ENCODE data around the gene HMGN2. TPM values are rescaled to one million over a fixed set of nuclear protein-coding genes. Genes with fewer than 3 reads are reported as not detected.
A peak's percentile ranks its signal among the peaks of the same experiment; 100 is the strongest.

Gene HMGN2
- total and polyA plus RNA-seq, 2 of the 13 experiments (the other 11 are each of a cell fraction or from before 2014, with no cell fraction given), result 63.4 to 343 TPM

DNA sequence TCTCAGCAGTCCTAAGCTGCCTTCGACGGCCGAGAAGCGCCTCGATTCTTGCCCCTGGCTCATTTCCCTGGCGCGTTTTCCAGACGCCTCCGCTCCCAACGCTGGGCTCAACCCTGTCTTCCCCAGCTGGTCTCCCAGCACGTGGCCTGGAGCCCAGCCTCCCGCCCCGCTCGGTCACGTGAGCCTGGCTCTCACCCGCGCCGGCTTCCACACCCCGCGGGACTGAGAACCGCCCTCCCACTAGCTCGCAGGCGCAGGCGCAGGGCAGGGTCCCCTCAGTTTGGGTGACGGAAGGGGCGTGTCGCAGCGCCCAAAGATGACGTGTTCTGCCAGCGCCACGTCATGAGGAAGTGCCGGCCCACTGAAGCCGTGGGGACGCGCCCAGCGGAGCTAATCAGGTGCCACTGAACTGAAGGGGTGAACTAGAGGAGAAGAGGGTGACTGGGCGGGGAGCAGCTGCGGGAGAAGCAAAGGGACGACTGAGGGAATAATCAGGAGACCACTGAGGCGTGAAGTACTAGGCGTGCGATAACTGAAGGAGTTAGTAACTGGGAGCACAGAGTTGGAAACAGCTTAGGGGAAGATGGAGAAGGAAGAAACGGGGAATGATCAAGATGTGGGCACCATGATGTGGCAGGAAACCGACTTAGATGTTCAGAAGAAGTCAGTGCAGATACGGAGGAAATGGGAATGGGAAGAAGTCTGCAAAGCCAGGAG is 40.1 kb upstream of the HMGN2 start, which contains the start of gene DHDDS (continued):
- TF ChIP-seq CHCHD3 (CRISPR knock-in tag; IDR thresholded peaks at IDR 0.05) (peak; percentile 93), SUZ12 (IDR thresholded peaks at IDR 0.05; ENCODE audit: low read depth, low read length) (no peak), NPAS2 (CRISPR knock-in tag; IDR thresholded peaks at IDR 0.05; ENCODE audit: borderline replicate concordance) (no peak), ZNF570 (CRISPR knock-in tag; IDR thresholded peaks at IDR 0.05; ENCODE audit: borderline replicate concordance) (no peak), RARG (CRISPR knock-in tag; IDR thresholded peaks at IDR 0.05; ENCODE audit: low read depth) (no peak), ZKSCAN1 (IDR thresholded peaks at IDR 0.05; ENCODE audit: low read length) (0 out of 2 replicates have a peak, but pooled peaks have one; percentile 16), GLI4 (CRISPR knock-in tag; IDR thresholded peaks at IDR 0.05; ENCODE audit: borderline replicate concordance) (peak; percentile 89; the same call in 1 of the 2 replicates), SRF (IDR thresholded peaks at IDR 0.05; ENCODE audit: low read depth, low read length) (peak; percentile 85), ZNF567 (CRISPR knock-in tag; IDR thresholded peaks at IDR 0.05; ENCODE audit: borderline replicate concordance) (peak; percentile 96; the same call in 1 of the 2 replicates), ZFP62 (CRISPR knock-in tag; IDR thresholded peaks at IDR 0.05) (no peak), SIN3B (IDR thresholded peaks at IDR 0.05; ENCODE audit: low read length) (peak; percentile 84), ZNF460 (CRISPR knock-in tag; IDR thresholded peaks at IDR 0.05; ENCODE audit: borderline replicate concordance) (no peak), PHF20 (CRISPR knock-in tag; IDR thresholded peaks at IDR 0.05) (peak; percentile 99), SP4 (CRISPR knock-in tag; IDR thresholded peaks at IDR 0.05) (peak; percentile 100), ZNF256 (CRISPR knock-in tag; conservative IDR thresholded peaks at IDR 0.05) (peak; percentile 93), HNF4A (CRISPR knock-in tag; IDR thresholded peaks at IDR 0.05) (0 out of 2 replicates have a peak, but pooled peaks have one; percentile 21), ZNF225 (CRISPR knock-in tag; IDR thresholded peaks at IDR 0.05) (no peak; the same call in 1 of the 2 replicates), ZNF484 (CRISPR knock-in tag; IDR thresholded peaks at IDR 0.05; ENCODE audit: borderline replicate concordance, low read depth) (0 out of 2 replicates have a peak, but pooled peaks have one; percentile 69), ZNF569 (CRISPR knock-in tag; IDR thresholded peaks at IDR 0.05; ENCODE audit: borderline replicate concordance) (no peak)
- TF ChIP-seq, protein P1, sequence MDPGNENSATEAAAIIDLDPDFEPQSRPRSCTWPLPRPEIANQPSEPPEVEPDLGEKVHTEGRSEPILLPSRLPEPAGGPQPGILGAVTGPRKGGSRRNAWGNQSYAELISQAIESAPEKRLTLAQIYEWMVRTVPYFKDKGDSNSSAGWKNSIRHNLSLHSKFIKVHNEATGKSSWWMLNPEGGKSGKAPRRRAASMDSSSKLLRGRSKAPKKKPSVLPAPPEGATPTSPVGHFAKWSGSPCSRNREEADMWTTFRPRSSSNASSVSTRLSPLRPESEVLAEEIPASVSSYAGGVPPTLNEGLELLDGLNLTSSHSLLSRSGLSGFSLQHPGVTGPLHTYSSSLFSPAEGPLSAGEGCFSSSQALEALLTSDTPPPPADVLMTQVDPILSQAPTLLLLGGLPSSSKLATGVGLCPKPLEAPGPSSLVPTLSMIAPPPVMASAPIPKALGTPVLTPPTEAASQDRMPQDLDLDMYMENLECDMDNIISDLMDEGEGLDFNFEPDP (CRISPR knock-in tag; conservative IDR thresholded peaks at IDR 0.05), result no peak
- TF ChIP-seq, protein P2, sequence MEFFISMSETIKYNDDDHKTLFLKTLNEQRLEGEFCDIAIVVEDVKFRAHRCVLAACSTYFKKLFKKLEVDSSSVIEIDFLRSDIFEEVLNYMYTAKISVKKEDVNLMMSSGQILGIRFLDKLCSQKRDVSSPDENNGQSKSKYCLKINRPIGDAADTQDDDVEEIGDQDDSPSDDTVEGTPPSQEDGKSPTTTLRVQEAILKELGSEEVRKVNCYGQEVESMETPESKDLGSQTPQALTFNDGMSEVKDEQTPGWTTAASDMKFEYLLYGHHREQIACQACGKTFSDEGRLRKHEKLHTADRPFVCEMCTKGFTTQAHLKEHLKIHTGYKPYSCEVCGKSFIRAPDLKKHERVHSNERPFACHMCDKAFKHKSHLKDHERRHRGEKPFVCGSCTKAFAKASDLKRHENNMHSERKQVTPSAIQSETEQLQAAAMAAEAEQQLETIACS (CRISPR knock-in tag; IDR thresholded peaks at IDR 0.05), result peak; percentile 41
- TF ChIP-seq, protein P3, sequence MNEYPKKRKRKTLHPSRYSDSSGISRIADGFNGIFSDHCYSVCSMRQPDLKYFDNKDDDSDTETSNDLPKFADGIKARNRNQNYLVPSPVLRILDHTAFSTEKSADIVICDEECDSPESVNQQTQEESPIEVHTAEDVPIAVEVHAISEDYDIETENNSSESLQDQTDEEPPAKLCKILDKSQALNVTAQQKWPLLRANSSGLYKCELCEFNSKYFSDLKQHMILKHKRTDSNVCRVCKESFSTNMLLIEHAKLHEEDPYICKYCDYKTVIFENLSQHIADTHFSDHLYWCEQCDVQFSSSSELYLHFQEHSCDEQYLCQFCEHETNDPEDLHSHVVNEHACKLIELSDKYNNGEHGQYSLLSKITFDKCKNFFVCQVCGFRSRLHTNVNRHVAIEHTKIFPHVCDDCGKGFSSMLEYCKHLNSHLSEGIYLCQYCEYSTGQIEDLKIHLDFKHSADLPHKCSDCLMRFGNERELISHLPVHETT (CRISPR knock-in tag; conservative IDR thresholded peaks at IDR 0.05), result peak; percentile 95
- TF ChIP-seq, protein P4, sequence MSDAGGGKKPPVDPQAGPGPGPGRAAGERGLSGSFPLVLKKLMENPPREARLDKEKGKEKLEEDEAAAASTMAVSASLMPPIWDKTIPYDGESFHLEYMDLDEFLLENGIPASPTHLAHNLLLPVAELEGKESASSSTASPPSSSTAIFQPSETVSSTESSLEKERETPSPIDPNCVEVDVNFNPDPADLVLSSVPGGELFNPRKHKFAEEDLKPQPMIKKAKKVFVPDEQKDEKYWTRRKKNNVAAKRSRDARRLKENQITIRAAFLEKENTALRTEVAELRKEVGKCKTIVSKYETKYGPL (CRISPR knock-in tag; IDR thresholded peaks at IDR 0.05), result no peak
- TF ChIP-seq, protein P5, sequence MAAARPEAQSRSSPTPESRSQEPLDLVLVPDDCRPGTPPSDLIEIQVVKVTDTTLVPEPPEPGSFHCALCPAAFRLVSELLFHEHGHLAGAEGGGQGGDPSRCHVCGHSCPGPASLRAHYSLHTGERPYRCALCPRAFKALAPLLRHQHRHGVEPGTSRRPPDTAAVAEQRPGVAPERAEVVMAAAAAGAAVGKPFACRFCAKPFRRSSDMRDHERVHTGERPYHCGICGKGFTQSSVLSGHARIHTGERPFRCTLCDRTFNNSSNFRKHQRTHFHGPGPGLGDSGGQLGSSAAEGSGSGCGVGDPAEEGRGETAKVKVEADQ (CRISPR knock-in tag; IDR thresholded peaks at IDR 0.05; ENCODE audit: borderline replicate concordance), result peak; percentile 99

Measured in HepG2 (cell line).